Nephron (organoid): ENCODE measurements around the gene DUSP22.
A peak's percentile ranks its signal among the peaks of the same experiment; 100 is the strongest.

Source experiments
- H3K27ac Mint-ChIP-seq, 3 experiments: 2 replicates each; pipeline ENCODE4 v1.8.0; 2020; ENCODE audit warnings: mixed read lengths in 3 of 3, mild to moderate bottlenecking in 2 of 3, moderate library complexity in 1 of 3
- H3K27me3 Mint-ChIP-seq: 2 replicates; pipeline ENCODE4 v1.8.0; 2021; ENCODE audit warnings: low read depth, mild to moderate bottlenecking, moderate library complexity, mixed read lengths
- H3K36me3 Mint-ChIP-seq: 2 replicates; pipeline ENCODE4 v1.8.0; 2020; ENCODE audit warnings: low read depth, mixed read lengths
- H3K4me1 Mint-ChIP-seq: 2 replicates; pipeline ENCODE4 v1.8.0; 2020; ENCODE audit warnings: mixed read lengths
- H3K4me3 Mint-ChIP-seq, 3 experiments: 2 replicates each; pipeline ENCODE4 v1.8.0; 2020; ENCODE audit warnings: mild to moderate bottlenecking in 3 of 3, mixed read lengths in 3 of 3, moderate library complexity in 2 of 3
- H3K9me3 Mint-ChIP-seq: 2 replicates; pipeline ENCODE4 v1.8.0; 2020; ENCODE audit warnings: mixed read lengths
- TF ChIP-seq, protein P1 (sequence below), 3 experiments: fragments of 200-600 bp; sonication (generic); IDR thresholded peaks; one replicate each; pipeline ENCODE4 v1.5.0; 2021; ENCODE audit warnings: antibody characterized with exemption in 3 of 3; ENCODE audit not compliant: unreplicated experiment in 3 of 3

DUSP22 gene

GRCh38 chr6:268394-268935 is 23.8 kb upstream of the DUSP22 start:
- TF ChIP-seq, protein P1, sequence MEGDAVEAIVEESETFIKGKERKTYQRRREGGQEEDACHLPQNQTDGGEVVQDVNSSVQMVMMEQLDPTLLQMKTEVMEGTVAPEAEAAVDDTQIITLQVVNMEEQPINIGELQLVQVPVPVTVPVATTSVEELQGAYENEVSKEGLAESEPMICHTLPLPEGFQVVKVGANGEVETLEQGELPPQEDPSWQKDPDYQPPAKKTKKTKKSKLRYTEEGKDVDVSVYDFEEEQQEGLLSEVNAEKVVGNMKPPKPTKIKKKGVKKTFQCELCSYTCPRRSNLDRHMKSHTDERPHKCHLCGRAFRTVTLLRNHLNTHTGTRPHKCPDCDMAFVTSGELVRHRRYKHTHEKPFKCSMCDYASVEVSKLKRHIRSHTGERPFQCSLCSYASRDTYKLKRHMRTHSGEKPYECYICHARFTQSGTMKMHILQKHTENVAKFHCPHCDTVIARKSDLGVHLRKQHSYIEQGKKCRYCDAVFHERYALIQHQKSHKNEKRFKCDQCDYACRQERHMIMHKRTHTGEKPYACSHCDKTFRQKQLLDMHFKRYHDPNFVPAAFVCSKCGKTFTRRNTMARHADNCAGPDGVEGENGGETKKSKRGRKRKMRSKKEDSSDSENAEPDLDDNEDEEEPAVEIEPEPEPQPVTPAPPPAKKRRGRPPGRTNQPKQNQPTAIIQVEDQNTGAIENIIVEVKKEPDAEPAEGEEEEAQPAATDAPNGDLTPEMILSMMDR (IDR thresholded peaks at IDR 0.05; ENCODE audit: unreplicated experiment in 3 of 3): no peak
- Mint-ChIP-seq H3K36me3 (no peaks in the 10 kb centered on the region), H3K4me1 (no peaks in the 10 kb centered on the region)

GRCh38 chr6:273551-274058 is 18.7 kb upstream of the DUSP22 start:
- Mint-ChIP-seq H3K36me3 (no peaks in the 10 kb centered on the region), H3K27ac (peak overlapping the region in 1 of 3 experiments; percentile 43), H3K9me3 (peaks cover 2% of the 10 kb centered on the region), H3K4me1 (no peaks in the 10 kb centered on the region), H3K27me3 (no peaks in the 10 kb centered on the region), H3K4me3 (no peak overlapping the region)
- TF ChIP-seq, protein P1 (IDR thresholded peaks at IDR 0.05; ENCODE audit: unreplicated experiment in 3 of 3): no peak

More at GRCh38 chr6:268394-268935, 23.8 kb upstream of the DUSP22 start:
- H3K4me3 Mint-ChIP-seq: no peak overlapping the region
- H3K9me3 Mint-ChIP-seq: peaks cover 7% of the 10 kb centered on the region
- no peaks in the 10 kb centered on the region for H3K27me3 Mint-ChIP-seq
- no peak overlapping the region for H3K27ac Mint-ChIP-seq

GRCh38 chr6:277746-278145 is 14.5 kb upstream of the DUSP22 start:
- TF ChIP-seq, protein P1 (IDR thresholded peaks at IDR 0.05; ENCODE audit: unreplicated experiment in 3 of 3): no peak
- Mint-ChIP-seq H3K4me1 (no peaks in the 10 kb centered on the region), H3K36me3 (no peaks in the 10 kb centered on the region), H3K4me3 (no peak overlapping the region), H3K9me3 (peaks cover 10% of the 10 kb centered on the region), H3K27me3 (peaks cover 5% of the 10 kb centered on the region), H3K27ac (no peak overlapping the region)

DNA sequence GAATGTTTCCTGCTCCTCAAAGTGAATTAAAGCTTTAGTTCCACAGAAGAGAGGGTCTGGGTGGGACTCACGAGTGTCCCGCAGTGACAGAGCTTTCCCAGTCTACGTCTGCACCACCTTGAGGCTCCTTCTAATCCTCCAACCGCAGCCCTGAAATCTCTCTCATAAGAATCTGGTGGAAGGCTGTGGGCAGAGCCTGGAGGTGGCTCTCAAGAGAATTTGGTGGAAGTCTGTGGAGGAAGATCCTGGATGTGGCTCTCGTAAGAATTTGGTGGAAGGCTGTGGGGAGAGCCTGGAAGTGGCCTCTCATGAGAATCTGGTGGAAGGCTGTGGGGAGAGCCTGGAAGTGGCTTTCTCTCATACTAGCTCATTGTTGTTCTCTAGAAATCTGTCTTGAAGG is 13.8 kb upstream of the DUSP22 start:
- no peaks in the 10 kb centered on the region for H3K4me1 Mint-ChIP-seq
- H3K4me3 Mint-ChIP-seq: no peak overlapping the region
- H3K27ac Mint-ChIP-seq: no peak overlapping the region
- H3K27me3 Mint-ChIP-seq: peaks cover 6% of the 10 kb centered on the region
- peaks cover 13% of the 10 kb centered on the region for H3K9me3 Mint-ChIP-seq
- H3K36me3 Mint-ChIP-seq: no peaks in the 10 kb centered on the region
- TF ChIP-seq, protein P1 (IDR thresholded peaks at IDR 0.05; ENCODE audit: unreplicated experiment in 3 of 3): no peak

- H3K4me3 Mint-ChIP-seq: no peak overlapping the region
- no peaks in the 10 kb centered on the region for H3K36me3 Mint-ChIP-seq
- TF ChIP-seq, protein P1 (IDR thresholded peaks at IDR 0.05; ENCODE audit: unreplicated experiment in 3 of 3): no peak
- H3K4me1 Mint-ChIP-seq: no peaks in the 10 kb centered on the region
- H3K27me3 Mint-ChIP-seq: peaks cover 6% of the 10 kb centered on the region
- H3K27ac Mint-ChIP-seq: no peak overlapping the region
- H3K9me3 Mint-ChIP-seq: peaks cover 13% of the 10 kb centered on the region
Observed at GRCh38 chr6:279341-280029, 12.8 kb upstream of the DUSP22 start.
